ENCODE data around the gene CTBP1.

Gene CTBP1

DNA sequence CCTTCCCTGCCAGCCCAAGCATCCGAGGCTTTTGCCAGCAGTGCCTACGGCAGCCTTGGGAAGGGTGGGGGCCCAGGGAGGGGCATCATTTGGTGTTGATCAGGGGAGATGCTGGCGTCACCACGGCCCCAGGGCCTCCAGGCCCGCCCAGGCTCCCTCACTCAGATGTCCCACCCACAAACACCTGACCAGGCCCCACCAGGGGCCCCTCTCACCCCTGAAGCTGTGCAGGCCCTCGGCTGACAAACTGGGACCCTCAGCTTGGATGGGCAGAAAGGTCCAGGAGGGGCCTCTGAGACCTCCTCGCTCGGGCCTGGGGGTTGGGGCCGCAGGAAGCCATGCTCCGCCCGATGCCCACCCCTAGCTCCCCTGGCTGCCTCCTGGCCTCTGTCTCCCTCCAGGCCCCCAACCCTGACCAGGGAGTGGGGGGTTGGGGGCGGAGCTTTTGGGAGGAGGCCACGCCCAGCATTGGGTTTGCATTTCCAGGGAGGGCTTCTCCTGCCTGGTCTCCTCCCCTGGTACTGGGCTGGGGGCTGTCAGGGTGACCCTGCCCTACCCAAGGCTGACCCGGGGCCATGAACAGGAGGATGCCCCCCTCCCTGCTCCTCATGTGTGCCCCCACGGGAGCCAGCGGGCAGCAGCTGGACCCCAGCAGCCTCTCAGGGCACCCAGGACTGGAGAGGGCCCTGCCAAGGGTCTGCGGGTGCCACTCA lies 43.2 kb downstream of the CTBP1 start:
- no peak for DNase-seq (ENCODE audit: low read depth)
- H3K4me3 ChIP-seq (ENCODE audit: low read depth, low read length) = no peak overlapping the region
- TF ChIP-seq, protein P1, sequence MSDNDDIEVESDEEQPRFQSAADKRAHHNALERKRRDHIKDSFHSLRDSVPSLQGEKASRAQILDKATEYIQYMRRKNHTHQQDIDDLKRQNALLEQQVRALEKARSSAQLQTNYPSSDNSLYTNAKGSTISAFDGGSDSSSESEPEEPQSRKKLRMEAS (IDR thresholded peaks at IDR 0.05; ENCODE audit: low read depth, low read length) = no peak
- TF ChIP-seq MYC (IDR thresholded peaks at IDR 0.05; ENCODE audit: low read depth, low read length) = no peak
- no peak for TF ChIP-seq POLR2A (IDR thresholded peaks at IDR 0.05; ENCODE audit: extremely low read depth, insufficient read length)
- TF ChIP-seq, protein P2, sequence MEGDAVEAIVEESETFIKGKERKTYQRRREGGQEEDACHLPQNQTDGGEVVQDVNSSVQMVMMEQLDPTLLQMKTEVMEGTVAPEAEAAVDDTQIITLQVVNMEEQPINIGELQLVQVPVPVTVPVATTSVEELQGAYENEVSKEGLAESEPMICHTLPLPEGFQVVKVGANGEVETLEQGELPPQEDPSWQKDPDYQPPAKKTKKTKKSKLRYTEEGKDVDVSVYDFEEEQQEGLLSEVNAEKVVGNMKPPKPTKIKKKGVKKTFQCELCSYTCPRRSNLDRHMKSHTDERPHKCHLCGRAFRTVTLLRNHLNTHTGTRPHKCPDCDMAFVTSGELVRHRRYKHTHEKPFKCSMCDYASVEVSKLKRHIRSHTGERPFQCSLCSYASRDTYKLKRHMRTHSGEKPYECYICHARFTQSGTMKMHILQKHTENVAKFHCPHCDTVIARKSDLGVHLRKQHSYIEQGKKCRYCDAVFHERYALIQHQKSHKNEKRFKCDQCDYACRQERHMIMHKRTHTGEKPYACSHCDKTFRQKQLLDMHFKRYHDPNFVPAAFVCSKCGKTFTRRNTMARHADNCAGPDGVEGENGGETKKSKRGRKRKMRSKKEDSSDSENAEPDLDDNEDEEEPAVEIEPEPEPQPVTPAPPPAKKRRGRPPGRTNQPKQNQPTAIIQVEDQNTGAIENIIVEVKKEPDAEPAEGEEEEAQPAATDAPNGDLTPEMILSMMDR (IDR thresholded peaks at IDR 0.05; ENCODE audit: low read depth, low read length) = no peak

DNA sequence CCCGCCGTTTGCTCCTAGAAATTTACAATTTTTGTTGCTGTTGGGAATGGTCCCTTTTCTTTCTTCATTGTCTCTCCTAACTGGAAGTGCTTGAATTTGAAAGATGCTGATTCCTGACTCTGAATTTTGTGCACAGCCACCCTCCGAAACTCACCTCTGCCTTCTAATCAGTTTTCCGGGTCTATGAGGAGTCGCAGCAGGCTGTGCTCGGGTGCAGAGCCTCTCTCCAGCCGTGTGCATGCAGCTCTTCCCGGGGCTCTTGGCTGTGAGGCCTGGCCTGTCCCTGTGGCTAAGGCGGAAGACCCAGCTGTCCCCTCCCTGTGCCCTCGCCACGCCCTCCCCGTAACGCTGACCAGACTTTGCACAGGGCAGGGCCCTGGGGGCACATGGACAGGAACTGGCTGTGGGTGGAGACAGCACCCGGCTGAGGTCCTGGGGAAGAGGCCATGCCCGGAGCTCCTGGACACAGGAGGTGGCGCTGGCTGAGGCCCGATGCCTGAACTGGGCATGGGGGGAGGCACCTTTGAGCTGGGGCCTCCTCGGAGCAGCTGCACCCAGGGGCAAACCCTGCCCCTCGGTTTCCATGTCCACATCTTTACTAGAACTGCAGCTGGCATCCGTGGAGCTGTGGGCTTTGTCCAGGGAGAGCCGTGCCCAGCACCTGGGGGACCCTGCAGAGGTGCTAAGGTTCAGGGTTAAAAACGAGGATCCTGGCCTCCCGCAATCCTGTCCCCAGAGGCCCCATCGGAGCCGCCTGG lies 43.9 kb downstream of the CTBP1 start:
- no peak overlapping the region for H3K4me3 ChIP-seq (ENCODE audit: low read depth, low read length)
- no peak for DNase-seq (ENCODE audit: low read depth)
- TF ChIP-seq POLR2A (IDR thresholded peaks at IDR 0.05; ENCODE audit: extremely low read depth, insufficient read length) (no peak), MYC (IDR thresholded peaks at IDR 0.05; ENCODE audit: low read depth, low read length) (no peak)
- TF ChIP-seq, protein P2 (IDR thresholded peaks at IDR 0.05; ENCODE audit: low read depth, low read length) = no peak
- TF ChIP-seq, protein P1 (IDR thresholded peaks at IDR 0.05; ENCODE audit: low read depth, low read length) = no peak

DNA sequence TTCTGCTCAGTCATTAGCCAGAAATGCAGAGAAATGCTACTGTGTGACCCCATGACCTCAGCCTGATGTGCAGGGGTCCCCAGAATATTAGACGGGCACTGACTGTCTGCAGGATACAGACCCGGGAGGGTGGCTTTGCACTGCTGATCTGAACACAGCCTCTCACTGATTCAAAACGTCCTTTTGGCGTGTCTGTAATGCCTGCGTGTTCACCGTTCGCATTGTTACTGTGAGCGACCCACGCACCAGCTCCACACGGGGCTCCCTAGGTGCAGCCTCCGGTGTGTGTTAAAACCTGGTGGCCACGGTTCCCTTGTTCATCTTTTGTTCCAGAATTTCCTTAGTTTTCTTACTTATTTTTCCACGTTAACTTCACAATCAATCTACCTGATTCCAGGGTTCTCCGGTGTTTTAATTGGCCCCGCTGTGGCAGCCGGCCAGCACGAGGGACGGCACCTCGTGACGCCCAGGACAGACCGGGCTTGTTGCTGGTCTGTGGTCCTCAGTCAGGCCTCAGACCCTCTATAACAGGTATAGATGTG lies 44.6 kb downstream of the CTBP1 start:
- no peak overlapping the region for H3K4me3 ChIP-seq (ENCODE audit: low read depth, low read length)
- peak; percentile 3 for DNase-seq (ENCODE audit: low read depth)
- TF ChIP-seq, protein P2 (IDR thresholded peaks at IDR 0.05; ENCODE audit: low read depth, low read length) = no peak
- TF ChIP-seq, protein P1 (IDR thresholded peaks at IDR 0.05; ENCODE audit: low read depth, low read length) = no peak
- no peak for TF ChIP-seq MYC (IDR thresholded peaks at IDR 0.05; ENCODE audit: low read depth, low read length)
- no peak for TF ChIP-seq POLR2A (IDR thresholded peaks at IDR 0.05; ENCODE audit: extremely low read depth, insufficient read length)

DNA sequence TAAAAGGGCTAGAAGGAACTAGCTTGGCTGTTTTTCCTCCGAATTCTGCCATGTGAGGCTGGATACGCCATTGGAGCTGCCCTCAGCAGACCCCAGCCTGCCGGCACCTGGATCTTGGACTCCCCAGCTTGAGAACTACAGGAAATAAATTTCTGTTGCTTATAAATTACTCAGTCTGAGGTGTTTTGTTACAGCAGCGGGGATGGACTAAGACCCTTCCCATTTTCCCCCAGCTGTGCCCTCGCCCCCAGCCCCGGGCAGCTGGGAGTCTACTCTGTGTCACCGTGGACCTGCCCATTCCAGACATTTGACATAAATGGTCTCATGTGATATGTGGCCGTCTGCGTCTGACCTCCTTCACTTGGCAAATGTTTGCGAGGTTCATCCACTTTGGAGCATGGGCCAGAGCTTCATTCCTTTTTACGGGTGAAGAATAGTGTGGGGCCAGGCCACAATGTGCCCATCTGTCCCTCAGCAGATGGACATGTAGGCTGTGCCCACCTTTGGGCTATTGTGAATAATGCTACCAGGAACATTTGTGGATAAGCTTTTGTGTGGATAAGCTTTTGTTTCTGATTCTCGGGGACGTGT lies 45.8 kb downstream of the CTBP1 start:
- H3K4me3 ChIP-seq (ENCODE audit: low read depth, low read length) = no peak overlapping the region
- TF ChIP-seq, protein P2 (IDR thresholded peaks at IDR 0.05; ENCODE audit: low read depth, low read length) = no peak
- TF ChIP-seq MYC (IDR thresholded peaks at IDR 0.05; ENCODE audit: low read depth, low read length) = peak; percentile 10; the same call in 1 of the 2 replicates
- DNase-seq (ENCODE audit: low read depth) = peak; percentile 4

DNA sequence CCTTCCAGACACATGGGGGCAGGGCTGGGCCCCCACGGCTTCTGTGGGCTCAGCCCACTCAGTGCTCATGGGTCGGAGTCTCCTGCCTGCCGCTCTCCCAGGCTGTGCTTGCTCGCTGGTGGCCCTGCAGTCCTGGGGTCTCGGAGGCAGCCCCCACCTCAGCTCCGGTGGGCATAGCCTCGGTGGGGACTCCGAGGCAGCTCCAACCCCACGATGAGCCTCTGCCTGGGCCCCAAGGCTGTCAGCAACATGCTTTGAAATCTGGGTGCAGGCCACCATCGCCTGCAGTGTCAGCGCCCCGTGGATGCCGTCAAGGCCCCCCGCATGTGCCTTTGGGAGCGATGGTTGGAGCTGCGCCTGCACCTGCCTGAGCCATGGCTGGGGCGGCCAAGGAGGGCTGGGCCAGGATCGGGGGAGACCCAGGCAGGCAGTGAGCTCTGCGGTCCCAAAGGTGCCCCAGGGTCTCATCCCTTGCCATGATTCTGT lies 46.4 kb downstream of the CTBP1 start:
- TF ChIP-seq, protein P2 (IDR thresholded peaks at IDR 0.05; ENCODE audit: low read depth, low read length) = no peak
- no peak for TF ChIP-seq POLR2A (IDR thresholded peaks at IDR 0.05; ENCODE audit: extremely low read depth, insufficient read length)
- TF ChIP-seq MYC (IDR thresholded peaks at IDR 0.05; ENCODE audit: low read depth, low read length) = no peak
- TF ChIP-seq, protein P1 (IDR thresholded peaks at IDR 0.05; ENCODE audit: low read depth, low read length) = no peak
- DNase-seq (ENCODE audit: low read depth) = no peak
- no peak overlapping the region for H3K4me3 ChIP-seq (ENCODE audit: low read depth, low read length)

Measured in NB4 (cell line).